ENCODE measurements around the gene GTPBP10.

DNA sequence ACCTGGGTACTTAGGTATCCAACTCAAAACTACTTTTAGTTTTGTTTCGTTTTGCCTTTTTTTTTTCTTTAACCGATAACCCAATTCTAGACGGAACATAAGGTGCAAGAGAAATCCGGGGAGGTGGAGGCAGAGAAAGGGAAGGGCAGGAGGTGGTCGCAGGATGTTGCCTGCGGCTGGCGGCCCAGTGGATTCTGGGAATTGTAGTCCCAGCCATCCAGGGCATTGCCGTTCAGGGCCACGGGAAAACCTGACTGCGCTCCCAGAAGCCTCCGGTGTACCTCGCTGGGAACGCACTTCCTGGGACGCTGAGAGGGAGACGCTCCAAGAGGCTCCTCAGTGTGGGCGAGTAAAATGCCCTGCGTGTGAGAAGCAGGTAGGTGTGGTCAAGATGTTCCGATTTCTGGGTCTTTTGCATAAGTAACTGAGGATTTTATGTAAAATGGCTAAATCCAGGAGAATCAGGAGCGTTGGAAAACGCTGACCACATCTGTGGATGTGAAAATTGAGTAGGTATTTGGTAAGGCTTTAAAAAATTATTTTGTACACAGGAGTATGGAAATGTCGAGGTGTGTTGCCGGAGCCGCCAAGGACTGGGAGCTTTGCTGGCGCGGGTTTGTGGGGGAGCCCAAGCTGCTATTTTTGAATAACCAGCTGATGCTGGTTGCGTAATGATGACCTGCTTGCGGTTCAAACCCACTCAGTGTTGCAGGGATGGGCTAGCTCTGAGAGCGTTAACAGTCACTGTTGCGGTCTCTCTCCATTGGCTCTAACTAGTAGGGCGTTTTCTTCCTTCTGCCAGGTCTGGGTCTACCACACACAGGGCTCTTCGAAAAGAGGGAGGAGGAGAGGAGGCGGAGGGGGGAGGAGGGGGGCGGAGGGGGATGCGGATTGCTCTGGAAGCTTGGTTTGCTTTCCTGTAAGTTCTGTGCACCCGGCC is 56.9 kb downstream of the GTPBP10 start, which contains the start of gene CLDN12:
- TF ChIP-seq EZH2 (IDR thresholded peaks at IDR 0.05; ENCODE audit: low read length, missing control alignments) = no peak
- TF ChIP-seq, protein P1, sequence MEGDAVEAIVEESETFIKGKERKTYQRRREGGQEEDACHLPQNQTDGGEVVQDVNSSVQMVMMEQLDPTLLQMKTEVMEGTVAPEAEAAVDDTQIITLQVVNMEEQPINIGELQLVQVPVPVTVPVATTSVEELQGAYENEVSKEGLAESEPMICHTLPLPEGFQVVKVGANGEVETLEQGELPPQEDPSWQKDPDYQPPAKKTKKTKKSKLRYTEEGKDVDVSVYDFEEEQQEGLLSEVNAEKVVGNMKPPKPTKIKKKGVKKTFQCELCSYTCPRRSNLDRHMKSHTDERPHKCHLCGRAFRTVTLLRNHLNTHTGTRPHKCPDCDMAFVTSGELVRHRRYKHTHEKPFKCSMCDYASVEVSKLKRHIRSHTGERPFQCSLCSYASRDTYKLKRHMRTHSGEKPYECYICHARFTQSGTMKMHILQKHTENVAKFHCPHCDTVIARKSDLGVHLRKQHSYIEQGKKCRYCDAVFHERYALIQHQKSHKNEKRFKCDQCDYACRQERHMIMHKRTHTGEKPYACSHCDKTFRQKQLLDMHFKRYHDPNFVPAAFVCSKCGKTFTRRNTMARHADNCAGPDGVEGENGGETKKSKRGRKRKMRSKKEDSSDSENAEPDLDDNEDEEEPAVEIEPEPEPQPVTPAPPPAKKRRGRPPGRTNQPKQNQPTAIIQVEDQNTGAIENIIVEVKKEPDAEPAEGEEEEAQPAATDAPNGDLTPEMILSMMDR (conservative IDR thresholded peaks at IDR 0.05 in 1 of 2, IDR thresholded peaks at IDR 0.05 in 1 of 2; ENCODE audit: low read depth in 1 of 2, low read length in 2 of 2) = no peak

Data from fibroblast of lung (primary cell).